SK-N-SH treated with all-trans-retinoic acid at 6 μM for 48 hours (cell line): ENCODE data around the gene GADD45GIP1.

Source experiments
- ATAC-seq: fragments of 200-7000 bp; cut with Tn5 transposase; 3 replicates; pipeline ENCODE4 v1.9.1; 2020; ENCODE audit warnings: mild to moderate bottlenecking, moderate library complexity
- BACH2 ChIP-seq: fragments of 250-450 bp; sonication (Bioruptor Pico); IDR thresholded peaks from 2 replicates; pipeline ENCODE4 v1.9.0; 2021; ENCODE audit warnings: mild to moderate bottlenecking, borderline replicate concordance
- CREB5 ChIP-seq: fragments of 250-450 bp; sonication (Bioruptor Pico); IDR thresholded peaks from 2 replicates; pipeline ENCODE4 v1.5.1; 2020; ENCODE audit warnings: low read depth, mild to moderate bottlenecking, moderate library complexity
- CSDC2 ChIP-seq: fragments of 250-450 bp; sonication (Bioruptor Pico); IDR thresholded peaks from 2 replicates; pipeline ENCODE4 v1.5.0; 2020; ENCODE audit warnings: mild to moderate bottlenecking, moderate library complexity
- CSRNP3 ChIP-seq: fragments of 250-450 bp; sonication (Bioruptor Pico); IDR thresholded peaks from 2 replicates; pipeline ENCODE4 v1.5.1; 2021; ENCODE audit warnings: mild to moderate bottlenecking, moderate library complexity
- ESRRG ChIP-seq: fragments of 250-450 bp; sonication (Bioruptor Pico); IDR thresholded peaks from 2 replicates; pipeline ENCODE4 v1.6.1; 2021; ENCODE audit warnings: mild to moderate bottlenecking
- GLIS3 ChIP-seq: fragments of 250-450 bp; sonication (Bioruptor Pico); IDR thresholded peaks from 2 replicates; pipeline ENCODE4 v1.5.0; 2020; ENCODE audit warnings: mild to moderate bottlenecking, moderate library complexity
- ISL1 ChIP-seq: fragments of 250-450 bp; sonication (Bioruptor Pico); IDR thresholded peaks from 2 replicates; pipeline ENCODE4 v2.1.2; 2022; ENCODE audit warnings: mild to moderate bottlenecking, moderate library complexity
- OSR1 ChIP-seq: fragments of 250-450 bp; sonication (Bioruptor Pico); IDR thresholded peaks from 2 replicates; pipeline ENCODE4 v1.8.0; 2022; ENCODE audit warnings: moderate library complexity, mild to moderate bottlenecking, inconsistent platforms
- PATZ1 ChIP-seq: fragments of 250-450 bp; sonication (Bioruptor Pico); IDR thresholded peaks from 2 replicates; pipeline ENCODE4 v1.8.0; 2020; ENCODE audit warnings: mild to moderate bottlenecking, moderate library complexity, borderline replicate concordance
- POU6F1 ChIP-seq: fragments of 250-450 bp; sonication (Bioruptor Pico); IDR thresholded peaks from 2 replicates; pipeline ENCODE4 v1.8.0; 2021; ENCODE audit warnings: low read depth, mild to moderate bottlenecking, moderate library complexity, borderline replicate concordance
- PPARA ChIP-seq: fragments of 250-450 bp; sonication (Bioruptor Pico); IDR thresholded peaks from 2 replicates; pipeline ENCODE4 v1.5.0; 2020; ENCODE audit warnings: mild to moderate bottlenecking, borderline replicate concordance
- RARB ChIP-seq: fragments of 250-450 bp; sonication (Bioruptor Pico); IDR thresholded peaks from 2 replicates; pipeline ENCODE4 v1.8.0; 2021; ENCODE audit warnings: mild to moderate bottlenecking, moderate library complexity
- SNAI2 ChIP-seq: fragments of 250-450 bp; sonication (Bioruptor Pico); IDR thresholded peaks from 2 replicates; pipeline ENCODE4 v1.5.0; 2020; ENCODE audit warnings: mild to moderate bottlenecking, moderate library complexity
- TCF4 ChIP-seq: fragments of 250-450 bp; sonication (Bioruptor Pico); IDR thresholded peaks from 2 replicates; pipeline ENCODE4 v1.8.0; 2021; ENCODE audit warnings: mild to moderate bottlenecking, moderate library complexity, borderline replicate concordance
- TOX ChIP-seq: fragments of 250-450 bp; sonication (Bioruptor Pico); IDR thresholded peaks from 2 replicates; pipeline ENCODE4 v1.8.0; 2021; ENCODE audit warnings: mild to moderate bottlenecking, moderate library complexity, borderline replicate concordance
- ZC3H10 ChIP-seq: fragments of 250-450 bp; sonication (Bioruptor Pico); IDR thresholded peaks from 2 replicates; pipeline ENCODE4 v1.5.1; 2021; ENCODE audit warnings: mild to moderate bottlenecking, moderate library complexity
- ZFP3 ChIP-seq: fragments of 250-450 bp; sonication (Bioruptor Pico); IDR thresholded peaks from 2 replicates; pipeline ENCODE4 v1.5.0; 2020; ENCODE audit warnings: mild to moderate bottlenecking, moderate library complexity
- ZFP30 ChIP-seq: fragments of 450-650 bp; formaldehyde crosslinking; IDR thresholded peaks from 2 replicates; pipeline ENCODE4 v1.5.0; 2022; ENCODE audit warnings: mild to moderate bottlenecking, moderate library complexity
- ZNF565 ChIP-seq: fragments of 450-650 bp; formaldehyde crosslinking; conservative IDR thresholded peaks from 2 replicates; pipeline ENCODE4 v1.5.0; 2020; ENCODE audit warnings: low read depth, mild to moderate bottlenecking, moderate library complexity
- ZNF70 ChIP-seq: fragments of 450-650 bp; formaldehyde crosslinking; IDR thresholded peaks from 2 replicates; pipeline ENCODE4 v1.5.0; 2020; ENCODE audit warnings: mild to moderate bottlenecking, moderate library complexity
- ZNF8 ChIP-seq: fragments of 450-650 bp; formaldehyde crosslinking; IDR thresholded peaks from 2 replicates; pipeline ENCODE4 v1.5.0; 2020; ENCODE audit warnings: mild to moderate bottlenecking, moderate library complexity

Gene GADD45GIP1

GRCh38 chr19:12996406-12997094 is 39.5 kb upstream of the GADD45GIP1 start (continued):
- TF ChIP-seq BACH2 (CRISPR knock-in tag): no peak
- no peak for TF ChIP-seq SNAI2 (CRISPR knock-in tag)
- no peak for TF ChIP-seq TCF4 (CRISPR knock-in tag)
- no peak for TF ChIP-seq ZFP3
- no peak for TF ChIP-seq ZNF70 (CRISPR knock-in tag)
- TF ChIP-seq ESRRG (CRISPR knock-in tag): no peak
- TF ChIP-seq ISL1 (CRISPR knock-in tag): no peak
- TF ChIP-seq CSRNP3 (CRISPR knock-in tag): no peak
- no peak for TF ChIP-seq RARB (CRISPR knock-in tag)
- no peak for TF ChIP-seq ZNF8 (CRISPR knock-in tag)
- no peak for TF ChIP-seq TOX (CRISPR knock-in tag)
- TF ChIP-seq, all 23 proteins: peak for 0

- no peak for TF ChIP-seq TCF4 (CRISPR knock-in tag)
- TF ChIP-seq BACH2 (CRISPR knock-in tag): no peak
- TF ChIP-seq ZFP30: no peak
- TF ChIP-seq ZNF565: no peak
- no peak for TF ChIP-seq GLIS3 (CRISPR knock-in tag)
- TF ChIP-seq ZFP3: no peak
- peak; percentile 46 for ATAC-seq
Measured at GRCh38 chr19:12995596-12996405, 38.8 kb upstream of the GADD45GIP1 start.

GRCh38 chr19:12994701-12995595 is 37.9 kb upstream of the GADD45GIP1 start, which contains the start of gene NFIX:
Gene NFIX, plus strand, starts transcription at chr19:12995475. Its CDS starts 363 bp downstream, at chr19:12995838.
- peak; percentile 54 for ATAC-seq
- TF ChIP-seq CSRNP3 (CRISPR knock-in tag) (no peak), ZFP30 (no peak), GLIS3 (CRISPR knock-in tag) (no peak), ZC3H10 (CRISPR knock-in tag) (no peak), ZNF565 (no peak), OSR1 (CRISPR knock-in tag) (no peak), PATZ1 (no peak), CREB5 (CRISPR knock-in tag) (no peak), POU6F1 (CRISPR knock-in tag) (no peak), CSDC2 (CRISPR knock-in tag) (no peak), TOX (CRISPR knock-in tag) (no peak), ISL1 (CRISPR knock-in tag) (no peak), RARB (CRISPR knock-in tag) (no peak), TCF4 (CRISPR knock-in tag) (no peak), ZFP3 (no peak), PPARA (no peak)
- TF ChIP-seq, all 23 proteins: peak for 0
